GM12801 (cell line): ENCODE data around the gene DBF4B.

Experiments
- TF ChIP-seq, protein P1 (sequence below): IDR thresholded peaks from one replicate; pipeline ENCODE4 v1.5.1; 2011; ENCODE audit warnings: control low read depth; ENCODE audit not compliant: insufficient read length; ENCODE audit errors: extremely low read depth

Gene DBF4B

DNA sequence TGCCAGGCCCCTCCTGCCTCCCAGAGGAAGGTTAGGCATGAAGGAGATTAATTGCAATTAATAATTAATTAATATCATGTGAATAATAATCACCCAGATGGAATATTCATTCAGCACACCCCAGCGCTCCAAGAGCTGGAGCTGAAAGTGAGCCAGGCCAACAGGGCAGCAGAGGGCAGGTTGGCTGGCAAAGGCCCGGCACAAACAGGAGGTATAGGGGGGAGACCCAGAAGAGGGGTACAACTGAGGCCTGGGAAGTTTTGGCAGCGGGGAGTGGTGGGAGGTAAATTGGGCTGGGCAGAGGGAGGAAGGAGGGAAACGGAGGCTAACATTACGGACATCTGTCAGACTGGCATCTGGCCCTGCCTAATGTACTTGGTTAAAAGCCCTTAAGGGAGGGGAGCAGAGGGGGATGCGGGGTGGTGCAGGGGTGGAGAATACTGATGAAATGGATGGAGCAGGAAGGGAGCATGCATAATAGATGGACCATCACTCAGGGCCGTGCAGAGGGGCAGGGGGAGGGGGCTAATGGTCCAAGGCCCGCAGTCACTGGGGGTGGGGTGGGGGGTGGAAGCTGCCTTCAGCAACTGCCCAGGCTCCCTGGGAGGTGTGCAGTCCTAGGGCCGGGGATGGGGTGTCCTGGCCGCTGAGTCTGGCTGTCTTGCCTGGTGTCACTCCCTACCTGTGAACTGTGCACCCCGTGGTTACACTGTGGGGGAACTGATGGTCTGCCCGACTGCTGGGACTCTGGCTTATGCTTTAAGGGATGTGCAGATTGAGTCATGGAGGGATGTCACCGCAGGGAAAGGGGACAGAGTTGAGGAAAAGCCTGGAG, 52.2 kb downstream of the DBF4B start:
- TF ChIP-seq, protein P1, sequence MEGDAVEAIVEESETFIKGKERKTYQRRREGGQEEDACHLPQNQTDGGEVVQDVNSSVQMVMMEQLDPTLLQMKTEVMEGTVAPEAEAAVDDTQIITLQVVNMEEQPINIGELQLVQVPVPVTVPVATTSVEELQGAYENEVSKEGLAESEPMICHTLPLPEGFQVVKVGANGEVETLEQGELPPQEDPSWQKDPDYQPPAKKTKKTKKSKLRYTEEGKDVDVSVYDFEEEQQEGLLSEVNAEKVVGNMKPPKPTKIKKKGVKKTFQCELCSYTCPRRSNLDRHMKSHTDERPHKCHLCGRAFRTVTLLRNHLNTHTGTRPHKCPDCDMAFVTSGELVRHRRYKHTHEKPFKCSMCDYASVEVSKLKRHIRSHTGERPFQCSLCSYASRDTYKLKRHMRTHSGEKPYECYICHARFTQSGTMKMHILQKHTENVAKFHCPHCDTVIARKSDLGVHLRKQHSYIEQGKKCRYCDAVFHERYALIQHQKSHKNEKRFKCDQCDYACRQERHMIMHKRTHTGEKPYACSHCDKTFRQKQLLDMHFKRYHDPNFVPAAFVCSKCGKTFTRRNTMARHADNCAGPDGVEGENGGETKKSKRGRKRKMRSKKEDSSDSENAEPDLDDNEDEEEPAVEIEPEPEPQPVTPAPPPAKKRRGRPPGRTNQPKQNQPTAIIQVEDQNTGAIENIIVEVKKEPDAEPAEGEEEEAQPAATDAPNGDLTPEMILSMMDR = no peak

DNA sequence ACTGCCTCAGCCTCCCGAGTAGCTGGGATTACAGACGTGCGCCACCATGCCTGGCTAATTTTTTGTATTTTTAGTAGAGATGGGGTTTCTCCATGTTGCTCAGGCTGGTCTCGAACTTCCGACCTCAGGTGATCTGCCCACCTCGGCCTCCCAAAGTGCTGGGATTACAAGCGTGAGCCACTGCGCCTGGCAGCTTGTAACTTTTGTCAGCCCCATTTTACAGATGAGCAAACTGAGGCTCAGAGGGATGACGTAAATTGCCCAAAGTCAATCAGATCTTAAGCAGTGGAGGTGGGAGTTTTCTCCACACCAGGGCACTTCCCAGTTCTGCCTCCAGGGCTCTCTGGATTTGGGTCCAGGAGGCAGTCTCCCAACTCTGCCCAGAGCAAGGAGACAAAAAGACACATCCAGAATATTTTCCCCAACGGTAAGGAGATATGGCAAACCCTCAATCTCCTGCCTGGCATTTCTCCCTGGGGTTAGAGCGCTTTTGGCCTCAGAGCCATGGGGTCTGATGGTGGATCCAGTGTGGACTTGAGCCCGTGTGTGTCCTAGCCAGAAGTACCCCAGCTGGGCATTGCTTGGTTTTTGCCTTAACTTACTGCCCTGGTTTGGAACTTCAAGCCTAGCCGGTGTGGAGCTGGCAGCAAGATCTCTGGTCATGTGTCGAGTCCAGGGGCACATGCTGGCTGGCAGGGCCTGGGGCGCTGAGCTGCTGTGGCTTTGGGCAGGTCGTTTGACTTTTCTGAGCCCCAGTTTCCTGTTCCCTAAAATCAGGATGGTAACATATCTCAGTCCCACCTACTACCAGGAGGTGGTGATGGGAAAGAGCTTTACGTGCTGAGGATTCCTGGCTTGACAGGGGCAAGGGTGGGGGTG, 53.7 kb downstream of the DBF4B start:
- TF ChIP-seq, protein P1 = no peak

DNA sequence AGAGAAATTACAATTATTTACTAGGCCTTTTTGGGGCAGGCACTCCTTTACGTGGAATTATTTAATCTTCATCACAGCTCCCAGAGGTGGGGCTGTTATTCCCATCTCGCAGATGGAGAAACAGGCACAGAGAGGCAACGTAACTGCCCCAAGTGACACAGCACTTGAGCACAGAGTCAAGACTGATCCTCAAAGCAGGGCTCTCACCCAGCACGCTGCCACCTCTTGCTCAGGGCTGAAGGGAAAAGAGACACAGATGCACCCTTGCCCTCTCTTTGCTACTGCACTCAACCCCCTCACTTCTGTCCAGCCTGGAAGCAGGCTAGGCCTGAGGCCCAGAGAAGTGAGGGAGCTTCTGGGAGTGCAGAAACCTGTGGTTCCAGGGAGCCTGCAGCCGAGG, 54.7 kb downstream of the DBF4B start:
- TF ChIP-seq, protein P1 = no peak

DNA sequence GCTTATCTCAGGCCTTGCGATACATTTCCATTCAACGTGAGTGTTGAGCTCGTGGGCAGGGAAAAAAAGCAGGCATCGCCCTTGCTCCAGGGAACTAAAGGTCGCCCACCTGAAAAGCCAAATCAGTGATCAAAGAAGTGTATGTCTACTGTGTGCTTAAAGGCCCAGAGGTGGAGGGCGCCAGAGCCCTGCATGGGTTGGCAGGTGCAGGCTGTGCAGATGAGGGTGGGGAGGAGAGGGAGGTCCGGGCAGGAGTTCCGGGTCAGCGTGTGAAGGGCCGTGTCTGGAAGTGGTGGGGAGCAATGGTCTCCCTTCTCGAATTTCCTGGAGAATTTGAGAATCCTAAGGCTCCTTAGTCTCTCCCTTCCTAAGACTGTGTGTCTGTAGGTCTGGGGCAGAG, 57.5 kb downstream of the DBF4B start:
- TF ChIP-seq, protein P1 = no peak

DNA sequence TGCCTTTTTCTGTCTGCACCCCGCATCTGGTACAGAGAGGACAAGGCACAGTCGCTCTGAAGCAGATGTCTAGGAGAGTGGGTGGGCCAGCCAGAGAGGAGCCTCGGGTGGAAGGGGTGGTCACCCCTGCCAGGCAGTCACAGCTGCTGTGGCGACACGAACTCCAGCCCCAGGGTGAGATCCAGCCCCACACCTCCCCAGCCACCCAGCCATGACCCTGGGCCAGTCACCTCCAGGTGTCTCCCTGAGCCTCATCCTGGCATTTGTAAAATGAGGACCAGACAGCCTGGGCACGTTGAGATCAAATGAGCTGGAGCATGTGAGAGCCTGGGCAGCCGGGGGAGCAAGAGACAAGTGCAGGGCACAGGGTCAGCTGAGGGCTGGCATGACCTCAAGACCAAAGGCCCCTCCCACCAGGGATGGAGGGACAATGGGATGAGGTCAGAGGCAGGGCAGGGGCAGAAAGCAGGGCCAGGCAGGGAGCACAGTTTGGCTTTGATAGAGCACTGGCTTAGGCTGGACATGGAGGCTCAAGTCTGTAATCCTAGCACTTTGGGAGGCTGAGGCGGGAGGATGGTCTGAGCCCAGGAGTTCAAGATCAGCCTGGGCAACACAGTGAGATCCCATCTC, 58.1 kb downstream of the DBF4B start:
- TF ChIP-seq, protein P1 = no peak

DNA sequence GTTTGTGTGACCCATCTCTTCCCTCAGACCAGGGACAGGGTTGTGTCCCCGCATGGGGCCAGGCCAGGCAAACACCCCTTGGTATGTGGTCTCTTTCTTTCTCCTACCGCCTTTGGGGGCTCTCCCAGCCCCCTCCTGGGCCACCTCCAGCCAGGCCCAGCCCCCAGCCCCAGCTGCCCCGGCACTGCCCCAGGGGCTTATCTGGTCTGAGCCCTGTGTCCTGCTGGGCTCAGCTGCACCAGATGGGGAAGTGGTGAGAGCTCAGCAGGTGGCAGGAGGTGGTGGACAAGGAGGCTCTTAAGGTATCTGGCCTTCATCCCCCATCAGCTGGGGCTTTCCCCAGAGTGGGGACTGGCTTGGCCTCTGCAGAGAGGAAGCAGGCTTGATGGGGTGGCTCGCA, 59.0 kb downstream of the DBF4B start:
- TF ChIP-seq, protein P1 = no peak
